Naive thymus-derived CD4-positive, alpha-beta T cell (primary cell): ENCODE results near the gene FANCM. TPM values are rescaled to one million over a fixed set of nuclear protein-coding genes. Genes with fewer than 3 reads are reported as not detected.

Experiments
- polyA plus RNA-seq, 2 donors: library from polyadenylated mRNA; unstranded; fragments of 300-500 nt; fragmentation: Illumina TruSeq; gene quantifications; one replicate each; pipeline ENCODE4 v1.2.3, GENCODE V29; 2021
- total RNA-seq, 6 experiments: library from RNA in 5 of 6; stranded (reverse) in 5 of 6; gene quantifications; 1 replicate in 5 of 6; 2 replicates in 1 of 6; pipeline ENCODE4 v1.2.3 and lab custom pipeline; 2021 to 2026

The FANCM gene
- total and polyA plus RNA-seq, 7 experiments from 2014 or later = 6.9 to 12.3 (median 9.5) TPM

Other genes with a start within 250 kb of the FANCM start
- 10 to 100 TPM; 22.1 to 50.2 (median 41.4) TPM for gene KLHL28, start 174.0 kb upstream of the FANCM start, total RNA-seq
- 10 to 100 TPM; 41.0 to 48.9 TPM for gene KLHL28, start 174.0 kb upstream of the FANCM start, polyA plus RNA-seq
- 10 to 100 TPM; 11.0 to 17.5 (median 15.0) TPM for gene TOGARAM1, start 173.7 kb upstream of the FANCM start, total RNA-seq
- gene TOGARAM1, start 173.7 kb upstream of the FANCM start, polyA plus RNA-seq = 10 to 100 TPM in 1 of 2 donors, 1 to 10 TPM in 1; 8.7 to 12.0 TPM
- 10 to 100 TPM; 46.2 to 81.8 (median 58.4) TPM for gene PRPF39, start 51.8 kb upstream of the FANCM start, total RNA-seq
- gene PRPF39, start 51.8 kb upstream of the FANCM start, polyA plus RNA-seq = 10 to 100 TPM; 10.5 to 13.7 TPM
- 10 to 100 TPM; 31.7 to 66.2 (median 55.4) TPM for gene FKBP3, start 1.4 kb upstream of the FANCM start, total RNA-seq
- 10 to 100 TPM; 48.9 to 82.6 TPM for gene FKBP3, start 1.4 kb upstream of the FANCM start, polyA plus RNA-seq
- gene MIS18BP1, start 117.3 kb downstream of the FANCM start, total RNA-seq = 10 to 100 TPM; 15.6 to 64.9 (median 29.4) TPM
- gene MIS18BP1, start 117.3 kb downstream of the FANCM start, polyA plus RNA-seq = 10 to 100 TPM; 12.6 to 14.6 TPM